Midbrain (tissue), 1 donor: ENCODE data around the gene GOT1.

Experiments
- DNase-seq: peaks from one replicate; lab custom pipeline; 2025; lab: John Stamatoyannopoulos, UW

GOT1 gene

DNA sequence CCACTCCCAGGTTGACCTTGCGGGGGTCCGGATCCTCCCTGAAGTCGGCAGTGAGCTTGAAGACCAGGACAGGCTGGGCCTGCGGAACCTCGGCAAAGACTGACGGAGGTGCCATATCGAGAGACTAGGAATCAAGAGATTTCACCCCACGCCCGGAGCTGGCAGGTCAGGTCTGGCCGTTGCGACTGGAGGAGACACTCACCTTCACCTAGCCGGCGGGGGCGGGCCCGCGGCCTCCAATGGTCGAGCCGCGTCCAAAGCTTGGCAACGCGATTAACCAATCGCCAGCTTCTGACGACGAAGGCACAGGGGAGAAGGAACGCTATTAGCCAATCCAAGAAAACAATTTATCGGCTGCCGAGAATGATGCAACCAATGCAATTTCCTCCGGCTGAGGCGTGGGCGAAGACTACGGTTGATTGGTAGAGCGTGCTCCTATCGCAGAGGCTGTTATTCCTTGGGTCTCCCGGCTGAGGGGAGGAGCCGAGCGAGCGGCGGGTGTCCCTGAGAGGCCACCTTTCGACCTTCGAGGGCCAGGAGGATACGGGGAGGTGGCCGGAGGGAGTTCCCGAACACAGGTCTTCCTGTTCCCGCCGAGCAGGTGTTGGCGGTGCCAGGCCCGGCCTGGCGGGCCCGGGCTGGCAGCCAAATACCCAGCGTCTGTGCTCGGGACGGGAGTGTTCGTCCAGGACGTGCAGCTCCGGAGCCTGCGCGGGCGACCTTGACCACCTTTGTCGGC lies at the start of gene GOT1:
TSS of gene GOT1 (minus strand) at position 174 of the 739 bp plus-strand sequence. CDS start at position 115, 59 bp downstream.
- peak; percentile 100 for DNase-seq

DNA sequence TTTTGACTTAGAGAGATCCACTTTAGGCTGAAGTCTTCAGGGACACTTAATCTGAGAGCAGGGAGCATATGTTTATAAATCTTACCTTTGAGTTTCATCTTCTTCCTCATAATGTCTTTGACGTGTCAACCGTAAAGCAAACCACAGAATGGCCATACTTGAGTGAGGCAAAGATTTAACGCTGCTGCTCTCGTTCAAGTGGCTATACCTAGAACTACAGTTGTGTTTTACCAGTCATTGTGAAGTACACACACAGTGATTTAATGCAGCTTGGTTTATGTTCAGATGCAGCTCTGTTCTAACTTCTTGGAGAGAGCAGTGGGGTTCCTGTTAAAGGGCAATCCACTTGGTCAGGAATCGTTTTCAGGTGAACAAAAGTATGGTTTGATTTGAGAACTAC lies 39.9 kb upstream of the GOT1 start:
- DNase-seq, result no peak

DNA sequence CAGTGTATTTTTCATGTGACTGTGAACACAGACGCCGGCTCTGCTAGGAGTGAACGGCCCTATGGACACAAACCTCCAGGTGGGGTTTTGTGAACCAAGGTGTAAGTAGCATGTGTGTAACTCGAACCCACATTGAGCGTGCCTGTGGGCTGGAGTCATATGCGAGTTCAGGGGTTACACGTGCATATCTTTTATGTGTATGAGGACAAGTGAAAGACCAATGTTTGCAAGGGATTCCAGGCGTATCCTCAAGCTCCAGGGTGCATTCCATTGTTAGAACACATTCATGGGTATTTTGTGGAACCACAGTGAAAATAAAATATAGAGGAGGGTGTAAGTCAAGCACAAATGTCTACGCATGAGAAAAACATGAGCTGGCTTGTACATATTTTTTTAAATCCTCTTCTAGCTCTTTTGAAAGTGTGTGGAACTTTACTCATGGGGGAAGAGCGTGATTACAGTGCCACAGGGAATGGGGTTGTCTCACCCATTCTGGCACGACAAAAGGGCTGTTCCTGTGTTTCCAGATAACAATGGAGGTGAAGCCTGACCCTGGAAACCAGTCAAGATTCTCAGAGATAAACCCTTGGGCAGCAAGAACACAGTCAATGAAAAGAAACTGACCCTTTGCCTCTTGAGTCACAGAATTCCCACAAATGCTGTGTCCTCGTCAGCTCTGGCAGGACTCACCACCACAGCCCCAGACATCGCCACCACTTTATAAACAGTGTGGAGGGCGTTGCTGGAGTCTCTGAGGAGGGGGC lies 37.0 kb upstream of the GOT1 start:
- DNase-seq, result no peak

DNA sequence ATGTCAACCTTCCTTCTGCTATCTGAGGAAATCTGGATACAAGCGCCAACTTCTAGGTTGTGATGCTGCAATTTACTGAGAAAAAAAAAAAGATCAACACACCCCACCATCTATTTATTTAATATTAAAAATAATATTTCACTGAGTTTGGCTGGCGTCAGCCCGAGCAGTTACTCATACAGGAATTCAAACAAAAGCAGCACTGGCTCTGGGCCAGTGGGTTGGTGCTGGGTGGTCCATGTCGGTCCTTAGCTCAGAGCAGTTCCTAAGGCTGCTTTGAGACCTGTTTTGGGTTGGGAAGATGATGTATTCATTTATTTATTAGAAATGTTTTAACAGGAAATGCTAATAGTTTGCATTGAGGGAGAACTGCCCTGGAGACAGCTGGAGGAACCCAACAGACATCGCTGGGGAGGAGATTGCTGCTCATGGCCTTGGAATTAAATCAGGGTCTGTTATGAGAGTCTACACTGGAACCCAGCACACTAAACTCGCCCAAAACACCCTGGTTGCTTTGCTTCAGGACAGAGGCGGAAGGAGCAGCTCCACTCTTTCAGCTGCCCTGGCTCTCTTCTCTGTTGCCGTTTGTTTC lies 36.3 kb upstream of the GOT1 start:
- DNase-seq, result no peak

DNA sequence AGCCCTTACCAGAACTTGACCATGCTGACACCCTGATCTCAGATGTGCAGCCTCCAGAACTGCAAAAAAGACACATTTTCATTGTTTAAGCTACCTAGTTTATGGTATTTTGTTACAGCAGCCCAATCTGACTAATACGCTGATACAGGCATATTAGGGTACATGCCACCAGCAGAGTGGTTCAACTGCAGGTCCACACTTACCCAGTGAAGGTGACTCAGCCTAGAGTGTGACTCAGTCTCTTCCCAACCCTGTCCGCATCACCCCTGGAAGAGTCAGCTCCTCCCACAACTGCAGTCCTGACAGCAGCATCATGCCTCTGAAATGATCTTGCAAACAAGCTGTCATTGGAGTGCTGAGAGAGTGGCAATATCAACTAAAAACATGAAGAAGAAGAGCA lies 30.8 kb upstream of the GOT1 start:
- DNase-seq, result no peak

DNA sequence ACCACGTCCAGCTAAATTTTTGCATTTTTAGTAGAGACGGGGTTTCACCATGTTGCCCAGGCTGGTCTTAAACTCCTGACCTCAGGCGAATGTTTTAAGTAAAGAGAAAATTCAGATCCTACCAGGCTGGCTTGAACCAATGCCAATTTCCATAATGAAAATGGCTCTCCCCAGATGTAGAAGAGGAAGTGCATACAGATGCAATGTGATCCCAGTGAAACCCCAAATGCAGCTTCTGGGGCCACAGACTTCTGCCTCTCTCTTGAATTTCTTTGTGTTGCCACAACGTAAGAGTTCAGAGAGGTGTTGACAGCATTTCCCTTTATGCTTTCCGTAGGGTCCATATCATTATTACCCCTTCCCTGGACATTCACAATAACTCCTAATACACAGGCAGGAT lies 29.6 kb upstream of the GOT1 start:
- DNase-seq, result no peak

DNA sequence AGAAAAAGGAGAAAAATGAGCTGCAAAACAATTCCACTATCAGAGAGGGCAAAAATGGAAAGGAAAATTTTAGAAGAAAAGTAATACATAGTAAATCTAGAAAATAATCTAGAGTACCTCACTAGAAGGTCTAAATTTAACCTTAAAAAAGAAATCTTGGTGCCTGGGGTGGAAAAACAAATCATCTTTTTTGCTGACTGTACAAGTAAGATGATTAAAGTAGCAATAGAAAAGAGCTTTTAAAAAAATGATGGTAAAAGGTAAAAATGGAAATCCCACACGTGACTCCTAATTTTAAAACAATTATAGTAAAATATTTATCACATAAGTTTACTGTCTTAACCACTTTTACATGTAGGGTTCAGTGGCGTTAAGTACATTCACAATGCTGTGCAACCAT lies 28.8 kb upstream of the GOT1 start:
- DNase-seq, result no peak

DNA sequence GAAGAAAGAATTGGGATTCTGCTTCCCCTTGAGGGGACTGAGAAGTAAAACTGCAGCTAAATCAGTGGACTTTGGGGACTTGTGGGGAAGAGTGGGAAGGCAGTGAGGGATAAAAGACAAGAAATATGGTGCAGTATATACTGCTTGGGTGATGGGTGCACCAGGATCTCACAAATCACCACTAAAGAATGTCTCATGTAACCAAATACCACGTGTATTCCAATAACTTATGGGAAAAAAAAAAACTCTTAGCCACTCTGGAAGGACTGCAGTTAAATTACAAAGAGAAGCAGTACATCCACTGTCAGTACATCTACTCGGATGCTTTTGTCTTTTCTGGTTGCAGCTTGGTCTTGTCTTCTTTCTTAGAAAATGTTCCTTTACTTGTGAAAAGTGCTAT lies 27.4 kb upstream of the GOT1 start:
- no peak for DNase-seq

DNA sequence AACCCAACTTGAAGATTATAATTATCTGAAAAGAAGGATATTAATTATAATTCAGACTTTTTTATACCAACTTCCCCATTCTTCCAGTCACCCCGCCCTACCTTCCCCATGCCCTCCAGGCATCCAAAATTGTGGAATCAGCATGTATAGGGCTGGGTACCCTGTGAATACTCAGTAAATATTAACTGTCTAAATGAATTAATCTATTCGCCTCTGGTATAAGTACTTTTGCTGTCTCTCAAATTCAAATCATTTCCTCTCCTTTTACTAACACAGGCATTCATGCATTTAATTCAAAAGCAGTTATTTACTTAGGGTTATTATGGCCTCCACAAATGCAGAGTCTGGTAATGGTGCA lies 26.5 kb upstream of the GOT1 start:
- no peak for DNase-seq

DNA sequence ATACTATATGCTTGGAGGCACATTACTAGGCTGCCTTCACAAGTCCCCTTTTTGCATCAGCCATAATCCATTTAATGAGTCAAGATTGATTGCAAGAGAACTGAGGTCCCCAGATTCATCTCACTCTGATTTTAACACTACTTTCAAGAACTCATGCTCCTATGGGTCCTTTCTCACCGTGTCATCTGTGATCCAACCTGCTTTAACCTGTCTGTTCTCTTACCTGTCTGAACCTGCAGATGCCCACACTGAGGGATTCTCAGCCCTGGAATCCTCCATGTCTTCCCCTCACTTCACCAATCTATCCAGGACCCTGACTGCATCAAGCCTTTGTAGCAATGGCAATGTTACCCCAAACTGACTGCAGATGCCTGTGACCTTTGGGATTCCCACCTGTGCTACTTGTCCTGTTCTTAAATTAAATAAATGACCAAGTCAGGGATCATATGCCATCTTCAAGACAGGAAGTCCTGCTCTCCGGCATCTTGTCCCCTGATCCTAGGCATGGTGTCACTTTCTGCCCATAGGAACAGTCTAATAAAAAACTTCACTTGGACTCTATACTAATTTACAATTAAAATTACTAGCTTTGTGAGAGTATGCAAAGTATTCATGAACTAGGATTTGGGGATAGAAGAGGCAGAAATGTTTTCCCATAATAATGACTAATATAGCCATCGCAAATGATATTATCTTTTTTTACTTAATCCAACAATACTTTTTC lies 25.9 kb upstream of the GOT1 start:
- DNase-seq, result no peak

DNA sequence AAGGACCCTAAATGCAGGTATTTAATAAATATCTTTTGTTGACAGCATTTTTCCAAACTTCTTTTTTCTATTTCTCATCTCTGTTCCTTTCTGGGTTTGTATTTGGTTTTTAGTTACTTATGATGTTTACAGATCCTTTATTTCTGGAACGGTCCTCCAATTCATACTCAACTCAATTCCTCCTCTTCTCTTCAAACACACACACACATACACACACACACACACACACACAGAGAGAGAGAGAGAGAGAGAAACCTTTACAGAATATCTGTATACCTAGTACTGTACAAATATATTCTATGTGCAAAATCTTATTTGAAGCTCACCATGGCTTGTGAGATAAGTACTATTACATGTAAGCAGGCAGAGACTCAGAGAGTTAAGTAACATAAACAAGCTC lies 21.6 kb upstream of the GOT1 start:
- DNase-seq, result no peak

DNA sequence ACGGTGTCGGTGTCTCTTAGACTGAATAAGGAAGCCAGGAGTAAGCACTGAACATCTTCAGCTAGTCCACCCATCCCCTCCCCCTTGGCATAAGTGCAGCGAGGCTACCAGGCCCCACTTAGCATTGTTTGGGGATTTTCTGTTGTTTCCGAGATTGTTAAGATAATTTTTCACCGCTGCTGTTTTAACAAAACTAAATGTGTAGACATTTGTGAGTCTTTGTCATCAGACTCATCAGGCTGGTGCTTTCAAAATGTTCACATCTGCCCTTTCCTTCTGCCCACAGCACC lies 21.0 kb upstream of the GOT1 start:
- DNase-seq, result no peak

DNA sequence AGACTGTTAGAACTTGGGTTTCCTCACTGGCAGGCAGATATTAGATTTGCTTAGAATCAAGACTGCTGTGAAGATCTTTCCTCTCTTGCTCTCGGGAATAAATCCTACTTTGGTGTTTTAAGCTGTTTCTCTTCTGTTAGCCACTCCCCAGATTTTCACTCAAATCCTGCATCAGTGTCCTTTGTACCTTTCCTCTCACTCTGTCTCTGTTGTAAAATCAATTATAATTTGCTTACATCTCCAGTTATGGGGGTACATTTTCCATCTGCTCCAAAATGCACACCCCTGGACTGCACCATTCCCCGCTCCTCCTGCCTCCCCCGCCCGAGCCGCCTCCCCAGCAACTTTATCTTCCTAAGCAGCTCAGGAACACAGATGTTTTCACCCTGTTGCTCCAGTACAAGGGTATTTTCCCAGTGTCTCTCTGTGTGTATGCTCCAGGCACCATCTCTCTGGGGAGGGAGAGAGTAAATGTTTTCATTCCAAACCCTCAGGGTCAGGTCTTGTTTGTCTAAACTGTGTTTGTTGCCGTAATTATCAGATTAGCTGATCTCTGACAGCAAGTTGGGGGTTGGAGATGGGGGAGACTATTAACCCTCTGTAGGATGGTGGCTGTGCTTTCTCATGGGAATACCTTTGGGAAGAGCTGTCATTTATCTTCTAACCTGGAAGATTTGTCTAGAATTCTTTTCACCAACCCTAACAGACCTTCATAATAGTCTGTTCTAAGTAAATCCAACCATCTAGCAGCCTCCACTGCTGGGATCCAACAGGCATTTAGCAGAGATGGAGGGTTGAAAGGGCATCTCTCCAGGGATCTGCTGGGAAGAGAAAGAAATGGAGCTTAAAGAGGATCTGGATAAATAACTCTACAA lies 20.4 kb upstream of the GOT1 start:
- DNase-seq, result no peak

DNA sequence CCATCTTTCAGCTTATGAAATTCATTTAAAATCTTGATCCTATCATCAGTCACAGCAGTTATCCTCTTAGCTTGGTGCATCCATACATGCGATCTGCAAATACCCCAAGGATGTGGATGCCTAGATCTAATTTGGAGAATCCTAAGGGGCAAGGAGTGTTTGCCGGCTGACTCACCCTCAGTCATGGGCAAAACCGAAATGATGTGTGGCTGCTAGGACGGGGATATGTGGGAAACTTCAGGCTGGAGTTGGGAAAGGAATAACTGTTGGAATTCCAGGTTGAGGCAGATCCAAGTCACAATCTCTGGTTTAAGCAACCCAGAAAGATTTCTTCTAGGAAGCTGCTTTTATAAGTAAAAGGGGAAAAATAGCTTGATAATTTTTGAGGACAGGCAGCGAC lies 19.7 kb upstream of the GOT1 start:
- DNase-seq, result no peak

DNA sequence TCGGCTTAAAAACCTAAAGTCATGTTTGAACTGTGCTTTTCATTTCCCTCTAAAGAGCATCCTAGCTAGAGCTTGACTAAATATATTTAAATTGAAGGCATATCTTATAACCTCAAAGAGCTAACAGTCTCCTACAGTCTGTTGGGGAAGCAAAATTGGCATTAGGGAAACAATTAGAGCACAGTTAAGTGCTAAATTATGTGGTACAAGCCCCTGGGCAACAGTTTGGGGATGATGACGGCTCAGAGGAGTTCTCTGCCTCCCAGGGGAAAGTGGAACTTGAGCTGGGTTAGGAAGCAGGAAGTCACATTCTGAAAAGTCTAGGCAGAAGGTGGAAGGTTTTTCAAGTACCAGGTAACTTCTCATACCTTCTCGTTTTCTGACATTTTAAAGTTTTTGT lies 18.6 kb upstream of the GOT1 start:
- DNase-seq, result no peak

DNA sequence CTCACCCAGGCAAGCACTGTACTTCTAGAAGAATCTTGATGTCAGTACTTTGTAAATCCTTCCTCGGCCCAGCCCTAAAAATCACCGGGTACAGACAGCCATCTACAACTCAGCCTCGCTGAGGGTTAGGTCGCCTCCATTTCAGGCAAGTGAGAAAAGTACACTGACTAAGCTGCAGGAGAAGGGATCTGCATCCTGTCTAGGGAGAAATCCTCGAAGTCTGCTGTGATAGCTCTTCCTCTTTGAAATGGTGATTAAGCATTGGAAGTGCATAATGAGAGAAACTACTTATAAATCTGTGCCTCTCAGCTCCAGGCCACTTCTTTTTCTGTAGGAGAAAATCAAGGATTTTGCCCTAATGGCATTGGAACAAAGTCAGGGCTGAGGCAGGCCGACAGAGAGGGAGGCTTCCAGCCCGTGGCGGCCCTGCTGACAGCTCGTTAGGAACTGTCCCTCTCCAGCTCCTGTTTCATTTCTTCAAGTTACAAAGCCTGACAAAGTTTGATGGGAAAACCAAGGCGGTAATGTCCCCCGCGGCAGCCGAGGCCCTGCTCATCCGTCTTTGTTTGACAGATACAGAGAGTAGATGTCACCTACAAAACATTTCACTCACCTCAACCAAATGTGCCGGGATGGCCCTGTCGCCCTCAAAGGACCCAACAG lies 14.1 kb upstream of the GOT1 start:
- DNase-seq, result no peak

DNA sequence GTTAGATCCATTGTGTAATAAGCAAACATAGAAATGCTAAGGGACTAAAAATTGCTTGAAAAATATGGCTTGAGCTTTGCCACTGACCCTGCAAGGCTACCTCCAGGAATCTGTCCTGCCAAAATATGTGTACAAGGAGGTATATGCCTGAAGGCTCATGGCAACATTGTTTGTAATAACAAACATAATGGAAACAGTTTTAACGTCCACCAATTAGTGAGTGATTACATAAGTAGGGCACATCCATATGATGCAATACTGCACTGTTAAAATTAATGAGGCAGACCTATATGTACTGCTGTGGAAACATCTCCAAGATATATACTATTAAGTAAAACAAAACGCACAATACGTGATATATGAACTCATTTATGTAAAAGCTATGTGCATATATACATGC lies 13.1 kb upstream of the GOT1 start:
- DNase-seq, result no peak

DNA sequence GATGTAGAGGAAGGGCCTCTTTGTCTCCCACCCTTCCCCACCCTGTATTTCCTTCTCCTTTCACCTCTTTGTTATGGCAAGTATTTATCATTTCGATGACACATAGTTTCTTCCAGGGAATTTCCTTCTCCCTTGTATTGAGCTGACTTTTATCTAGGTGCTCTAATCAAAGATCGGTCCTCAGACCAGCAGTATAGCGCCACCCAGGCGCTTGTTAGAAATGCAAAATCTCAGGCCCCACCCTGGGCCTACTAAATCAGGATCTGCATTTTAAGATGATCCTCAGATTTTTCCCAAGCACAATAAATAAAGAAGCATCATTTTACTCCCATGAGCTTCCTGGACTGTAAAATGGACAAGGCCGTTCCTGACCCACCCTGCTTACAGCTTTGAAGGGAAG lies 12.0 kb upstream of the GOT1 start:
- no peak for DNase-seq

DNA sequence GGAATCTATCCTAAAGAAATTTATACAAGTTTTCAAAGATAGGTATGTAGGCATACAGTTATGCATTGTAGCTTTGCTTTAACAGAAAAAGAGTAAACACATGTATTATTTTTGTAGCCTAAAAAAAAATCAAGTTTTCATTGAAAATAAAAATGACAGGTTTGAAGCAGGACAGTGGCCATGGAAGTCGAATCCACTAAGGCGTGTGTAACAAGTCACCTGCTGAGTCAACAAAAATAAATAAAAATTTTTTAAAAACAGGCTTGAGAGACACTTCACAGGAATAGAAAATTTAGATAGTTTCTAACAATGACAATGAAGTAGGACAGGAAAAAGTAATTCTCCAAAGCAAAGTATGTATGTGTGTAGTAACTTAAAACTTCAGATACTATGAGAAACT lies 8.5 kb upstream of the GOT1 start:
- no peak for DNase-seq

DNA sequence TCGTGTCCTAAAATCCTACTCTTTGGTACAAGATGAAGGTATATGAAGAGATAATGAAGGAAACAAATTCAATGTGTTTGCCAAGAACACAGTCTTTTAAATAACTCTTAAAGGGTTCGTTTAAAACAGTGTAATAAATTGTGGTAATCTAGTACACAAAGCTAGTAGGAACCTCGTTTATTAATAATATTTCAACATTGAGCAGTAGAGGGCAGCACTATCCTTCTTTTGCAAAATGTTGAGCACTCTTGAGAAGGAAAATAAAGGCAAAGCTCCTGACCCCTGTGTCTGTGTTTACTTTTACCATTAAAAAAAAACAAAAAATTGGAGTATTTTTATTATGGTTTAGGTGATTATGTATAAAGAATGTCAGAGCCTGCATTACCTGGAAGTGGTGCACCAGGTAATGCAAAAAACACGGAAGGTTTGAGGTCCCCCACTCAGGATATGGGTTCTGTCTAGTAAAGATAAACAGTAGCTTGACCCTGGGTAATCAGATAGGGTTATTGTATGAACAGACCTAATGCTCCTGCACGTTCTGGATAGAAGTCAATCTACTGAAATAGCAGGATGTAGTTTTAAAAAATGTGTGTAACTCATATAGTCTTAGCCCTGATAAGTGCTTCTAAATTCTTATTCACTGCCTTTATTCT lies 5.7 kb upstream of the GOT1 start:
- DNase-seq, result peak; percentile 81
